Stomach (tissue), 4 donors: ENCODE results near the gene ZNF785.

Experiments
- POLR2A ChIP-seq, 4 donors: fragments of 450-650 bp; IDR thresholded peaks; one replicate each; pipeline ENCODE4 v1.6.1; 2016; ENCODE audit warnings: antibody characterized with exemption in 4 of 4, control low read depth in 2 of 4, mild to moderate bottlenecking in 1 of 4, moderate library complexity in 1 of 4
- TF ChIP-seq, protein P1 (sequence below), 7 experiments: fragments of 450-650 bp in 4 of 7; fragments of 200-600 bp in 3 of 7; sonication (generic) in 3 of 7; IDR thresholded peaks; one replicate each; pipeline ENCODE4 v1.5.1; 2016 to 2019; ENCODE audit warnings: antibody characterized with exemption in 7 of 7, control low read depth in 2 of 7, mild to moderate bottlenecking in 1 of 7

DNA sequence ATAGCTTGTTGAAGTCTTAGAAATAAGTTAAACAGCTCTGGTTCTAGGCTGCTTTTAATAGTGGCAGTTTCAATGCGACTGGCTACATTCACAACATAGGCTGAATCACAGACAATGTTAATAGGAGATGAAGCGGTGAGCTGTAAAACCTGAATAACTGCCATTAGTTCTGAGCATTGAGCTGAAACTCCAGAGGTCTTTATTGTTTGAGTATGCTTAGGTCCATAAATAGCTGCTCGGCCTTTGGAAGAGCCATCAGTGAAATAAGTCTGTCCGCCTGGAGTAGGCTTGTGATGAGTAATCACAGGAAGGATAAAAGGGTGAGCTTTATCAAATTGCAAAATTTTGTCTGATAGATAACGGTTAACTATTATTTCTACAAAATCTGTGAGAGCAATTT, 34.1 kb upstream of the ZNF785 start:
- TF ChIP-seq, protein P1, sequence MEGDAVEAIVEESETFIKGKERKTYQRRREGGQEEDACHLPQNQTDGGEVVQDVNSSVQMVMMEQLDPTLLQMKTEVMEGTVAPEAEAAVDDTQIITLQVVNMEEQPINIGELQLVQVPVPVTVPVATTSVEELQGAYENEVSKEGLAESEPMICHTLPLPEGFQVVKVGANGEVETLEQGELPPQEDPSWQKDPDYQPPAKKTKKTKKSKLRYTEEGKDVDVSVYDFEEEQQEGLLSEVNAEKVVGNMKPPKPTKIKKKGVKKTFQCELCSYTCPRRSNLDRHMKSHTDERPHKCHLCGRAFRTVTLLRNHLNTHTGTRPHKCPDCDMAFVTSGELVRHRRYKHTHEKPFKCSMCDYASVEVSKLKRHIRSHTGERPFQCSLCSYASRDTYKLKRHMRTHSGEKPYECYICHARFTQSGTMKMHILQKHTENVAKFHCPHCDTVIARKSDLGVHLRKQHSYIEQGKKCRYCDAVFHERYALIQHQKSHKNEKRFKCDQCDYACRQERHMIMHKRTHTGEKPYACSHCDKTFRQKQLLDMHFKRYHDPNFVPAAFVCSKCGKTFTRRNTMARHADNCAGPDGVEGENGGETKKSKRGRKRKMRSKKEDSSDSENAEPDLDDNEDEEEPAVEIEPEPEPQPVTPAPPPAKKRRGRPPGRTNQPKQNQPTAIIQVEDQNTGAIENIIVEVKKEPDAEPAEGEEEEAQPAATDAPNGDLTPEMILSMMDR (IDR thresholded peaks at IDR 0.05) = no peak
- no peak for TF ChIP-seq POLR2A (IDR thresholded peaks at IDR 0.05)
